Measurements from ENCODE around the gene HSH2D.

Gene HSH2D

GRCh38 chr19:16121141-16121540 lies 22.3 kb upstream of the HSH2D start:
- DNase-seq = no peak

- no peak for DNase-seq
Measured at GRCh38 chr19:16121967-16122366, 21.5 kb upstream of the HSH2D start.

- no peak for DNase-seq
Measured at GRCh38 chr19:16124953-16125352, 18.5 kb upstream of the HSH2D start.

- no peak for DNase-seq
Measured at GRCh38 chr19:16125737-16126495, 17.6 kb upstream of the HSH2D start.

GRCh38 chr19:16127080-16127479 lies 16.4 kb upstream of the HSH2D start:
- no peak for DNase-seq

- no peak for DNase-seq
Measured at GRCh38 chr19:16127776-16128371, 15.6 kb upstream of the HSH2D start.

GRCh38 chr19:16131648-16132047 lies 11.8 kb upstream of the HSH2D start:
- DNase-seq = no peak

- no peak for DNase-seq
Measured at GRCh38 chr19:16133818-16134217, 9.7 kb upstream of the HSH2D start.

- no peak for DNase-seq
Measured at GRCh38 chr19:16134510-16134909, 9.0 kb upstream of the HSH2D start.

- DNase-seq = no peak
Measured at GRCh38 chr19:16135430-16136127, 7.9 kb upstream of the HSH2D start.

GRCh38 chr19:16136185-16136999 lies 7.1 kb upstream of the HSH2D start:
- DNase-seq = no peak

- DNase-seq = no peak
Measured at GRCh38 chr19:16139752-16140151, 3.7 kb upstream of the HSH2D start.

- DNase-seq = no peak
Measured at GRCh38 chr19:16141043-16141442, 2.4 kb upstream of the HSH2D start.

GRCh38 chr19:16142032-16142580 lies 1.4 kb upstream of the HSH2D start:
- DNase-seq = no peak

- DNase-seq = no peak
Measured at GRCh38 chr19:16144216-16144581, 714 bp downstream of the HSH2D start.

GRCh38 chr19:16146112-16146511 lies 2.6 kb downstream of the HSH2D start:
- DNase-seq = no peak

- DNase-seq = no peak
Measured at GRCh38 chr19:16148443-16149229, 5.2 kb downstream of the HSH2D start.

- no peak for DNase-seq
Measured at GRCh38 chr19:16153582-16154336, 10.3 kb downstream of the HSH2D start.

GRCh38 chr19:16154557-16154956 lies 11.1 kb downstream of the HSH2D start:
- no peak for DNase-seq

GRCh38 chr19:16155128-16155527 lies 11.6 kb downstream of the HSH2D start:
- no peak for DNase-seq

- no peak for DNase-seq
Measured at GRCh38 chr19:16156904-16157303, 13.4 kb downstream of the HSH2D start.

All from NCI-H345 (cell line).